Measurements from ENCODE around the gene NDOR1.

- TF ChIP-seq CTCF (IDR thresholded peaks at IDR 0.05) (no peak), POLR2A (IDR thresholded peaks at IDR 0.05) (no peak)
Measured at GRCh38 chr9:137234758-137235423, 29.4 kb downstream of the NDOR1 start.
